Measurements from ENCODE around the gene AGPAT4.
"Not testable (repeated sequence)": the region's sequence is repeated elsewhere in the genome, so short reads cannot be mapped to it uniquely, and the experiment has no call there.

The AGPAT4 gene

GRCh38 chr6:161273752-161274487 is at the start of gene AGPAT4:
Gene AGPAT4 (minus strand): TSS chr6:161274061. CDS start chr6:161232213, 41,848 bp downstream.
- TF ChIP-seq CTCF (IDR thresholded peaks at IDR 0.05) = no peak
- H3K4me3 ChIP-seq = peak within 1 kb of the TSS; percentile 80
- DNase-seq (ENCODE audit: low spot score) = peak; percentile 86
- peak within 1 kb of the TSS; percentile 58 to 77 for H3K27ac ChIP-seq

GRCh38 chr6:161319231-161319630 is 45.4 kb upstream of the AGPAT4 start:
- Histone ChIP-seq H3K27ac (no peak overlapping the region), H3K4me3 (no peak overlapping the region)
- DNase-seq (ENCODE audit: low spot score) = no peak
- no peak for TF ChIP-seq CTCF (IDR thresholded peaks at IDR 0.05)

- Histone ChIP-seq H3K27ac (no peak overlapping the region), H3K4me3 (no peak overlapping the region)
- TF ChIP-seq CTCF (IDR thresholded peaks at IDR 0.05) = no peak
- DNase-seq (ENCODE audit: low spot score) = no peak
These were observed 44.6 kb upstream of the AGPAT4 start for GRCh38 chr6:161318456-161318855.

GRCh38 chr6:161316531-161316930 is 42.7 kb upstream of the AGPAT4 start:
- no peak overlapping the region for H3K4me3 ChIP-seq
- TF ChIP-seq CTCF (IDR thresholded peaks at IDR 0.05) = no peak
- H3K27ac ChIP-seq = no peak overlapping the region
- DNase-seq (ENCODE audit: low spot score) = no peak

- H3K27ac ChIP-seq; DNase-seq (ENCODE audit: low spot score); H3K4me3 ChIP-seq: not testable (repeated sequence)
These were observed 41.5 kb upstream of the AGPAT4 start for GRCh38 chr6:161315246-161315917.

GRCh38 chr6:161314541-161315245 is 40.8 kb upstream of the AGPAT4 start:
- DNase-seq (ENCODE audit: low spot score); H3K27ac ChIP-seq; H3K4me3 ChIP-seq: not testable (repeated sequence)

- no peak for TF ChIP-seq CTCF (IDR thresholded peaks at IDR 0.05)
- DNase-seq (ENCODE audit: low spot score) = no peak
- no peak overlapping the region for H3K4me3 ChIP-seq
- no peak overlapping the region for H3K27ac ChIP-seq
These were observed 40.2 kb upstream of the AGPAT4 start for GRCh38 chr6:161313940-161314509.

GRCh38 chr6:161313475-161313874 is 39.6 kb upstream of the AGPAT4 start:
- not testable (repeated sequence) for H3K4me3 ChIP-seq; H3K27ac ChIP-seq; DNase-seq (ENCODE audit: low spot score)

GRCh38 chr6:161309774-161310173 is 35.9 kb upstream of the AGPAT4 start:
- not testable (repeated sequence) for H3K27ac ChIP-seq, H3K4me3 ChIP-seq

More at GRCh38 chr6:161309774-161310173, 35.9 kb upstream of the AGPAT4 start:
- not testable (repeated sequence) for DNase-seq (ENCODE audit: low spot score)

Data from coronary artery (tissue), 2 donors.